NCI-H460 (cell line): ENCODE data around the gene PRDM10. TPM values are rescaled to one million over a fixed set of nuclear protein-coding genes. Genes with fewer than 3 reads are reported as not detected.

ENCODE experiments used
- DNase-seq: peaks from one replicate; pipeline ENCODE4 v3.0.0-alpha.2; 2016; ENCODE audit warnings: low read depth; ENCODE audit errors: extremely low read depth
- total RNA-seq: library from RNA; depleted of rRNA; stranded (reverse); fragments of >200 nt; shearing (Covaris generic); gene quantifications from 2 replicates; pipeline ENCODE4 v1.2.3, GENCODE V29; 2014

Gene PRDM10
- total RNA-seq, 1 experiment from 2014 or later, result 4.8 TPM

DNA sequence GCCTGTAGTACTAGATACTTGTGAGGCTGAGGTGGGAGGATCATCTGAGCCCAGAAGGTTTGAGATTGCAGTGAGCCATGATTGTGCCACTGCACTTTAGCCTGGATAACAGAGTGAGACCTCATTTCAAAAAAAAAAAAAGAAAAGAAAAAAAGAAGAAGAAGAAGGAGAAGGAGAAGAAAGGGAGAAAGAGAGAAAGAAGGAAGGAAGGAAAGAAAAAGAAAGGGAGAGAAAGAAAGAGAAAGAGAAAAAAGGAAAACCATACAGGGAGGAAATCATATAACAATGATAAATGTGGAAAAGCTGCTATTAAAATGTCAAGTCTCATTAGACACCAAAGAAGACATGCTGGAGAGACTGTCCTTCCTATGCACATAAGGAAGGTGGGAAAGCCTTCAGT lies 5.7 kb upstream of the PRDM10 start:
- DNase-seq, result no peak

DNA sequence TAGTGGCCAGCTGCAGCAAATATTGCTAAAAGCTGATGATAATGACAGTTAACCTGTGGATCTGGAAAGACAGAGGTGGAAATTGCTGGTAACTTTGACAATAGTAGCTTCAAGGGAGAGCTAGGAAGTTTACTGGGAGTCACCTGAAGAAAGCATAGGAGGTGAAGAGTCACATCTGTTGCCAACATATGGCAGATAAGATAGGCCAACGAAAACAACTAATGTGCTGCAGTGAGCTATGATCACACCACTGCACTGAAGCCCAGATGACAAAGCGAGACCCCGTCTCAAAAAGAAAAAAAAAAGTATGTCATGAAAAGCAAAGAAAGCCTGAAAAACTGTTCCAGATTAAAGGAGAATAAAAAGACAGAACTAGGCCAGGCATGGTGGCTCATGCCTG lies 4.3 kb upstream of the PRDM10 start:
- DNase-seq, result no peak

GRCh38 chr11:130003717-130004001 lies 1.0 kb upstream of the PRDM10 start:
- DNase-seq, result no peak

GRCh38 chr11:130002846-130003716 lies 446 bp upstream of the PRDM10 start:
- peak; percentile 93 for DNase-seq

DNA sequence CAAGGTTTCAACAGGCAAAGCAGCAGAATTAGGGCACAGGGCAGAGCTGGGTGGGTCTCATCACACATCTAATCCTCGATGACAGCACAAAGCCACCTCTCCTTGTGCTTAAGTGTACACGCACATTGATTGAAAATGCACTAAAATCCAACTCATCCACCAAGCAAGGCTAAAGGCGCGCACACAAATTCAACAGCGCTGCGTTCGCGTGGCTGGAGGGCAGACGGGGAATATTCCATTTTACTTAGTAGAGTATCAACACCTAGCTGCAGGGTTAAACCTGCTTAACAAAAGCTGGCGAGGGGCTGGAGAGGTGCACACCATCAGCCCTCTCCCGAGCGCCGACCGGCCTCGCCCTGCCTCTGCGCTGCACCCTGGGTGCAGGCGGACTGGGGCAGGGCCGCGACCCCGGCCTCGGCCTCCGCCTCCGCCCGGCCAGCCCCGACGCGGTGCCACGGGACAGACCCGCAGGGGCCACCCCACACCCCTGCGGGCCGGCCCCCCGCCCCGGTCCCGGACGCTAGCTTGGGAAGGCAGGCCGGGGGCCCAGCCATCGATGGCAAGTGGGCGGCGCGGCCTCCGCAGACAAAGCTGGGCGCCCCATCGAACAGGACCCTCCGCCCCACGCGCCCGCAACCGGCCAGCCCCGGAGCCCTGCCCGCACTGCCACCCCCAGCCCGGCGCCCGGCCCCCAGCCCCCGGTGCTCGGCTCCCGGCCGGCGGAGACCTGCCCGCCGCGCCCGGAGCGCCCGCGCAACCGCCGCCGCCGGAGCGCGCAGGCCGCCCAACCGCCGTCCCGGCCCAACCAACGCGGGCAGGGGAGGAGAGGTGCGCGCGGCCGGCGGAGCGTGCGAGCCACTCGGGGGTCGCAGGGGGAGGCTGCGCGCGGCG lies 929 bp downstream of the PRDM10 start:
- no peak for DNase-seq

- no peak for DNase-seq
Observed at GRCh38 chr11:130000552-130001176, 2.0 kb downstream of the PRDM10 start.

- no peak for DNase-seq
Observed at GRCh38 chr11:129999407-129999806, 3.2 kb downstream of the PRDM10 start.

GRCh38 chr11:129998905-129999304 lies 3.7 kb downstream of the PRDM10 start:
- DNase-seq, result no peak

DNA sequence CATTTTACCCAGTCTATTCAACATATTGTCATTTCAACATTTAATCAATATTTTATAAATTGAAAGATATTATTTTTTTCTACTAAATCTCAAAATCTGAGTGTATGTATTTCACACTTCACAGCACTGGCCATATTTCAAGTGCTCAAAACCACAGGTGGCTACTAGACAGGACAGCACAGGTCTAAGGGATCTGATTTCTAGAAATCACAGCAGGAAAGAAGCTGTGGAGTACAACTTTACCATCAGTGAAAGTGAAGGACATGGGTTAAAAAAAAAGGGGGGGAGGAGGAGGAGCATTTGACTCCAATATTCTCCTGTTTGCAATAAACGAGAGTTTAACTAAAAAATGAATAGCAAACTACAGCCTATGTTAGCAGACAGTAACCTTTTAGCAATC lies 4.5 kb downstream of the PRDM10 start:
- DNase-seq, result no peak

- DNase-seq, result no peak
Observed at GRCh38 chr11:129997513-129997912, 5.1 kb downstream of the PRDM10 start.

GRCh38 chr11:129996113-129996870 lies 6.3 kb downstream of the PRDM10 start:
- no peak for DNase-seq

DNA sequence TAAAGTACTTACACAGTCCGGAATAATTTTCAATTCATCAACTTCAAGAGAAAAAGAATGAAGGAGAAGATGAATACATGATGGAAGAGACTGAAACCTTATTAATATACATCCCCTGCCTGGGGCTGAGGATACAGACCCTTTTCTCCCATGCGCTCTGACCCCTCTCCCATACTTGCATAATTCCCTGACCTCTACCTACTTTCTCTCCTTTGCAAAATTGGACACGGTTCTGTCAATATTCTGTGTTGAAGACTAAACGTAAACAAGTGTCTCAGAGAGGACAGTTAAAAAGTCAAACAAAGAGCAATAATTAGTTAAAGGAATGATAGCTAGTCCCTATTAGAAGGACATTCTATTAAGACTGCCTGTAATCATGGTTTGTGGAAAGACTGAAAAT lies 7.5 kb downstream of the PRDM10 start:
- no peak for DNase-seq

DNA sequence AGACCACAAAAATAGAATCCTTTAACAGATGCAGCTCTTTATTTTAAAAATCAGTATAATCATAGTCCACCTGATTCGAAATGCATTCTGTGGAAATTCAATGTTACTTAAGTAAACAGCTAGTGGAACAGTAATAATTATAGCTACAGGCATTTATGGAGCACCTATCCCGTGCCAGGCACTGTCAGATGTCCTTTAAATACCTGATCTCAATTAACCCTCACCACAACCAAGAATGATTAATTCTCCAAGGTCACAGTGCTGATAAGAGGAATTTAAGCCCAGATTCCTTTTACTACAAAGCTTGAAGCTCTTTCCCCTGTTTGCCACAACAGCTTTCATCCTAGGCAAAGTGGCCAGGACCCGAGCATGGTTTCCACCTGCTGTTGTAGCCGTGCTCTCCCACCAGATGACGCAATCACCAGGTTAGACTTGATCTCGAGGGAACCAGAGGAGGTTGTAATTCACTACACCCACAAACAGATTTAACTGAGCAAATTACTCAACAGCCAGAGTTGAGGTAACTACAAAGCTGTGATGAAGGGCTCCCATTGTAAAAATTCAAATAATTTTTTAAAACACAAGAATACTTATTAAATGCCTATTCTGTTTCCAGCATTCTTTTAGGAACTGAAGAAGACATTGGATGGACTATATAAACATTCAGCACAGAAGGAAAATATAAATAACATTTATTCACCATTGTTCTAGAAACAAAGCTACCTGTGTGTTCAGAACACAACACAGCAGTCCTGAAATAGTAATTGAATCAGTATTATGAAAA lies 10.3 kb downstream of the PRDM10 start:
- DNase-seq, result no peak

DNA sequence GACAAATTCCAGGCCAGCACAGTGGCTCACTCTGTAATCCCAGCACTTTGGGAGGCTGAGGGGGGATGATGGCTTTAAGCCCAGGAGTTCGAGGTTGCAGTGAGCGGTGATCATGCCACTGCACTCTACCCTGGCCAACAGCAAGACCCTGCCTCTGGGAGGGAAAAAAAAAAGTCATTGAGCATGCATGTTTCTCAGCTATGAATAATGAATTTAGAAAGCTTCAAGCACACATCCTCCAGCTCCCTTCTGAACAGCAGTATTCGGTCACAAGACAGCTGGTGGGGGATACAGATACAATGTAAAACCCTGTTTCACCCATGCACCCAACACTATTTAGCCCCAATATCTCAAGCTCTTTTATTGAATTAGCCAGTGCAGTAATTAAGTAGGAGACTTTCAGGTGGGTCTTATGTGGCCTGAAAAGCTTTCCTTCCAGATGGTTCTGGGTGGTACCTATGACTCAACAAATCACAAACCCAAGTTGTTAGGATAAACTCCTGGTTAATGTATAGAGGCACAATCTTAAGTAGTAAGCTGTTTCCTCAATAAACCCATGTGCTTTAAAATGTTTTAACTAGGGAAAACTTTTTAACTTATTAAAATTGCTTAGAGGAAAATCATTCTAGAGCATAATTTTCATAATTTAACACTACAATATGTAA lies 13.4 kb downstream of the PRDM10 start:
- no peak for DNase-seq

DNA sequence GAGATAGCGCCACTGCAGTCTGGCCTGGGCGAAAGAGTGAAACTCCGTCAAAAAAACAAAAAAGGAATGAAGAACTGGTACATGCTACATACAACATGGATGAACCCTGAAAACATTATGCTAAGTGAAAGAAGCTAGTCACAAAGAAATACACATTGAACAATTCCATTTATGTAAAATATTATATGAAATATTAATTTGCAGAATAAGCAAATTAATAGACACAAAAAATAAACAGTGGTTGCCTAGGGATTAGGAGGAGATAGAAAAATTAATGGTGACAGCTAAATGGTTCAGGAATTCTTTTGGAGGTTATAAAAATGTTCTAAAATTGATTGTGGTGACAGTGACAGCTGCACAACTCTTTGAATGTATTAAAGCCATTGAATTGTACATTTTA lies 14.7 kb downstream of the PRDM10 start:
- no peak for DNase-seq

GRCh38 chr11:129985823-129986222 lies 16.8 kb downstream of the PRDM10 start:
- no peak for DNase-seq

GRCh38 chr11:129980086-129980485 lies 22.5 kb downstream of the PRDM10 start:
- DNase-seq, result no peak

- no peak for DNase-seq
Observed at GRCh38 chr11:129979046-129979605, 23.5 kb downstream of the PRDM10 start.

GRCh38 chr11:129978447-129978846 lies 24.2 kb downstream of the PRDM10 start:
- DNase-seq, result no peak
